ENCODE results near the gene ZXDC.

ZXDC gene

GRCh38 chr3:126438186-126438585 is 37.5 kb downstream of the ZXDC start:
- TF ChIP-seq CTCF (IDR thresholded peaks at IDR 0.05; ENCODE audit: low read depth, low read length) = no peak
- no peak overlapping the region for H3K4me3 ChIP-seq (ENCODE audit: low read depth, low read length)

GRCh38 chr3:126436826-126437717 is 38.6 kb downstream of the ZXDC start:
- no peak for TF ChIP-seq CTCF (IDR thresholded peaks at IDR 0.05; ENCODE audit: low read depth, low read length)
- H3K4me3 ChIP-seq (ENCODE audit: low read depth, low read length) = no peak overlapping the region

DNA sequence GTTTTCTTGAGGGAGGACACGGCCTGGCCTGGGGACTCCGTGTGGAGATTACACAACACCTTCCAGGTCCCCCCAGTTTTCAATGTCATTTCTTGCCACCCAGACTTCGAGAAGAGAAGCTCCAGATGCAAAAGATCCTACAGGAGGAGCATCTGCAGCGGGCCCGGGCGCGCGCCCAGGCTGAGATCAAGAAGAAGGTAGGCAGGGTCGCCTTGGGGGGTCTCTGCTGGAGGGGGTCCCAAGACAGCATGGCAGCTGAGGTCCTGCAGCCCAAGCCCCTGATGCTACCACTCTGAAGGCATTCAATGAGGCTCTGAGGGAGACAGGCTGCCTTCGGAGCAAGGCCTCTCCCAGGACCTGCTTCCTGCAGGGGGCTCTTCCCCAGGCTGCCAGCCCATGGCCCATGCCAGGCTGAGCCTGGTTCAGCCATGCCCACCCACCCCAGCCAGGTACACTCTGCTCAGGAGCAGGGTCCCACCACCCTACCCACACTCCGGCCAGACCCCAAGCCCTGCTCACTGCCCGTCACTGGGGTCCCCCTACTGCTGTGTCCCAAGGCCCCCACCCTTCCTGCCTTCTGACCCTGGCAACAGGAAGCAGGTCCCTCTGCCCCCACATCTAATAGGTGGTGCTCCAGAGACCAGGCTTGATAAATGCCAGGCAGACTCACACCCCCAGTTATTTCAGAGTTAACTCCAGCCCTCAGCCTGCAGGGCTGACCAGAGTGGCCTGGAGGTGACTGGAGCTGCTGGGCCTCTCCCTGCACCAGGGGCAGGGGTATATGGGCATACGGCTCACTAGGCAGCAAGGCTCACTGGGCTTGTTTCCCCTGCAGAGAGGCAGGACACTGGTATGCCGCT is 40.0 kb downstream of the ZXDC start:
- H3K4me3 ChIP-seq (ENCODE audit: low read depth, low read length) = no peak overlapping the region
- TF ChIP-seq CTCF (IDR thresholded peaks at IDR 0.05; ENCODE audit: low read depth, low read length) = no peak

- TF ChIP-seq CTCF (IDR thresholded peaks at IDR 0.05; ENCODE audit: low read depth, low read length) = no peak
- H3K4me3 ChIP-seq (ENCODE audit: low read depth, low read length) = no peak overlapping the region
These were observed 40.7 kb downstream of the ZXDC start for GRCh38 chr3:126434931-126435411.

GRCh38 chr3:126434264-126434590 is 41.5 kb downstream of the ZXDC start:
- H3K4me3 ChIP-seq (ENCODE audit: low read depth, low read length) = no peak overlapping the region
- TF ChIP-seq CTCF (IDR thresholded peaks at IDR 0.05; ENCODE audit: low read depth, low read length) = no peak

DNA sequence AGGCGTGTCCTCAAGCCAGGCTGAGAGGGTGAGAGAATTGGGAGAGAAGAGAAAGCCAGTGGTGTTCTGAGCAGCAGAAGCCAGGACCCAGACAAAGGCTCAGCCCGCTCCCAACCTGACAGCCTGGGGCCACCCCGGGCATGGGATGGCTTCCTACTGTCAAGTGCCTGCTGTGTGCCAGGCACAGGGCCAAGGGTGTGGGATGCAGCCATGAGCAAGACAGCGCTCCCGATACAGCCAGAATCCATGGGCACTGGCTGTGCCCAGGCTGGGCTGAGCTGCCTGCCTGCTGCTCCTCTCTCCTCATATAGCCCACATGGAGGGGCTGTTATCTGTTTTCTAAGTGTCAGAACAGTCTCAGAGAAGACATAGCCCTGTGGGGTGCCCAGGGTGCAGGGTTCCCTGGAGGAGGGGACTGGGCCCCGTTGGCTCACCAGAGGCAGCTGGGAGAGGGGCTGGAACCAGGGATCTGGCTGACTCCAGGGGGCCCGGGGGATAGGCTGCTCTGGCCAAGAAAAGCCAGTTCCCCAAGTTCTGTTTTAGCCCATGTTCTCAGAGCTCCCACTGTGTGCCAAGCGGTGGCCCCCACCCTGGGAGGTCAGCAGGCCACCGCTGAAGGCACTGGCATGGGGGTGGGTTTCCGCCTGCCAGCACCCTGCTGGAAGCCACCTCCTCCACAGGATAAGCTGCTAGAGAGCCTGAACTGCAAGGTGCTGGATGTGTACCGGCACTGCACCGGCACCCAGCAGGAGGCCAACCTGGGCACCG is 42.0 kb downstream of the ZXDC start:
- no peak overlapping the region for H3K4me3 ChIP-seq (ENCODE audit: low read depth, low read length)
- TF ChIP-seq CTCF (IDR thresholded peaks at IDR 0.05; ENCODE audit: low read depth, low read length) = no peak

Data from WI38 (cell line).